HL-60 (cell line): ENCODE data around the gene C1orf21.

ENCODE experiments used
- DNase-seq, 2 experiments: peaks; one replicate each; pipeline ENCODE4 v3.0.0-alpha.2; 2010 to 2020; ENCODE audit warnings: low read depth in 1 of 2, low spot score in 1 of 2
- H3K27ac ChIP-seq: fragments of 250-450 bp; sonication (Bioruptor Pico); replicated peaks from 2 replicates; pipeline ENCODE4 v1.5.1; 2020; ENCODE audit warnings: mild to moderate bottlenecking, moderate library complexity
- H3K27me3 ChIP-seq: fragments of 250-450 bp; sonication (Bioruptor Pico); 2 replicates; pipeline ENCODE4 v1.5.1; 2021; ENCODE audit warnings: mild to moderate bottlenecking, moderate library complexity; ENCODE audit not compliant: insufficient read depth, poor library complexity, severe bottlenecking
- H3K4me3 ChIP-seq: replicated peaks from 2 replicates; pipeline ENCODE4 v1.5.1; 2011; ENCODE audit warnings: mild to moderate bottlenecking, control low read depth, low read length; ENCODE audit not compliant: insufficient read depth
- GABPA ChIP-seq: IDR thresholded peaks from 2 replicates; pipeline ENCODE4 v1.6.1; 2012; ENCODE audit warnings: low read depth
- POLR2AphosphoS5 ChIP-seq: IDR thresholded peaks from 2 replicates; pipeline ENCODE4 v1.6.1; 2012; ENCODE audit warnings: low read depth
- SPI1 ChIP-seq: IDR thresholded peaks from 2 replicates; pipeline ENCODE4 v1.6.1; 2012; ENCODE audit warnings: low read depth, mild to moderate bottlenecking, borderline replicate concordance
- TF ChIP-seq, protein P1 (sequence below): IDR thresholded peaks from one replicate; pipeline ENCODE4 v1.5.1; 2011; ENCODE audit warnings: low read length, control low read depth, inconsistent platforms; ENCODE audit not compliant: insufficient read depth
- TF ChIP-seq, protein P2 (sequence below): IDR thresholded peaks from 2 replicates; pipeline ENCODE4 v1.6.1; 2012; ENCODE audit warnings: low read depth; ENCODE audit not compliant: insufficient replicate concordance

Gene C1orf21

DNA sequence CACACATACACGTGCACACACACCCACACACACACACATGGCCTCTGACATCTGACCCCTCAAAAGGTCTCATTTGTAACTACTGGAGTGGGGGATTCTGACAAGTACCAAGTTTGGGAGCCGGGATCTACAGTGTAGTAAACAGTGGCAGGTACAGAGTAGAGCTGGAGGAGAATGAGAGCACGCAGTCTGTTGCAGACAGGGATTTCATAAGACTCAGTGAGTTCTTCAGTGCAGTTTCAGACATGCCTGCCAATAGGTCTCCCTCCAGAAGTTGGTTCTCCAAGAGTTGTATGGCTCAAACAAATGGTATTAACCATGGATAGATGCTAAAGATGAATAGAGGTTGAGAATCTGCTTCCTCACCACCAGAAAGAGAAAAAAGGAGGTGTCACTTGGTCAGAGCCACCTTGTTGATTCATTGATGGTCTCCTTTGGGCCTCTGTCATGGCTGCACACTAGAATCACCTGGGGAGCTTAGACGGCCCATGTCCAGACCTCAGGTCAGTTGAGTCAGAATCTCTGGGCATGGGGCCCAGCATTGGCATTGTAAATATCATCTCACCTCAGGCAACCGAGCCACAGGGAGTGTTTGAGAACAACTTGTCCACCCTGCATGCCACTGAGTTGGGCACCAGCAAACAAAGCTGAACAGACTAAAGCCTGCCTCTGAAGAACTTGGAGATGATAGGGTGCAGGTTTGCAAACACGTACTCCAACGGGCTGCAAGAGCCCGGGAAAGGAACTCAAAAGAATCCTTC lies 245.8 kb downstream of the C1orf21 start:
- DNase-seq, result no peak
- no peaks in the 10 kb centered on the region for H3K27me3 ChIP-seq
- no peak overlapping the region for H3K27ac ChIP-seq
- no peak overlapping the region for H3K4me3 ChIP-seq
- no peak for TF ChIP-seq SPI1
- TF ChIP-seq, protein P1, sequence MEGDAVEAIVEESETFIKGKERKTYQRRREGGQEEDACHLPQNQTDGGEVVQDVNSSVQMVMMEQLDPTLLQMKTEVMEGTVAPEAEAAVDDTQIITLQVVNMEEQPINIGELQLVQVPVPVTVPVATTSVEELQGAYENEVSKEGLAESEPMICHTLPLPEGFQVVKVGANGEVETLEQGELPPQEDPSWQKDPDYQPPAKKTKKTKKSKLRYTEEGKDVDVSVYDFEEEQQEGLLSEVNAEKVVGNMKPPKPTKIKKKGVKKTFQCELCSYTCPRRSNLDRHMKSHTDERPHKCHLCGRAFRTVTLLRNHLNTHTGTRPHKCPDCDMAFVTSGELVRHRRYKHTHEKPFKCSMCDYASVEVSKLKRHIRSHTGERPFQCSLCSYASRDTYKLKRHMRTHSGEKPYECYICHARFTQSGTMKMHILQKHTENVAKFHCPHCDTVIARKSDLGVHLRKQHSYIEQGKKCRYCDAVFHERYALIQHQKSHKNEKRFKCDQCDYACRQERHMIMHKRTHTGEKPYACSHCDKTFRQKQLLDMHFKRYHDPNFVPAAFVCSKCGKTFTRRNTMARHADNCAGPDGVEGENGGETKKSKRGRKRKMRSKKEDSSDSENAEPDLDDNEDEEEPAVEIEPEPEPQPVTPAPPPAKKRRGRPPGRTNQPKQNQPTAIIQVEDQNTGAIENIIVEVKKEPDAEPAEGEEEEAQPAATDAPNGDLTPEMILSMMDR, result no peak
- TF ChIP-seq POLR2AphosphoS5, result no peak
- TF ChIP-seq, protein P2, sequence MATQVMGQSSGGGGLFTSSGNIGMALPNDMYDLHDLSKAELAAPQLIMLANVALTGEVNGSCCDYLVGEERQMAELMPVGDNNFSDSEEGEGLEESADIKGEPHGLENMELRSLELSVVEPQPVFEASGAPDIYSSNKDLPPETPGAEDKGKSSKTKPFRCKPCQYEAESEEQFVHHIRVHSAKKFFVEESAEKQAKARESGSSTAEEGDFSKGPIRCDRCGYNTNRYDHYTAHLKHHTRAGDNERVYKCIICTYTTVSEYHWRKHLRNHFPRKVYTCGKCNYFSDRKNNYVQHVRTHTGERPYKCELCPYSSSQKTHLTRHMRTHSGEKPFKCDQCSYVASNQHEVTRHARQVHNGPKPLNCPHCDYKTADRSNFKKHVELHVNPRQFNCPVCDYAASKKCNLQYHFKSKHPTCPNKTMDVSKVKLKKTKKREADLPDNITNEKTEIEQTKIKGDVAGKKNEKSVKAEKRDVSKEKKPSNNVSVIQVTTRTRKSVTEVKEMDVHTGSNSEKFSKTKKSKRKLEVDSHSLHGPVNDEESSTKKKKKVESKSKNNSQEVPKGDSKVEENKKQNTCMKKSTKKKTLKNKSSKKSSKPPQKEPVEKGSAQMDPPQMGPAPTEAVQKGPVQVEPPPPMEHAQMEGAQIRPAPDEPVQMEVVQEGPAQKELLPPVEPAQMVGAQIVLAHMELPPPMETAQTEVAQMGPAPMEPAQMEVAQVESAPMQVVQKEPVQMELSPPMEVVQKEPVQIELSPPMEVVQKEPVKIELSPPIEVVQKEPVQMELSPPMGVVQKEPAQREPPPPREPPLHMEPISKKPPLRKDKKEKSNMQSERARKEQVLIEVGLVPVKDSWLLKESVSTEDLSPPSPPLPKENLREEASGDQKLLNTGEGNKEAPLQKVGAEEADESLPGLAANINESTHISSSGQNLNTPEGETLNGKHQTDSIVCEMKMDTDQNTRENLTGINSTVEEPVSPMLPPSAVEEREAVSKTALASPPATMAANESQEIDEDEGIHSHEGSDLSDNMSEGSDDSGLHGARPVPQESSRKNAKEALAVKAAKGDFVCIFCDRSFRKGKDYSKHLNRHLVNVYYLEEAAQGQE, result no peak
- TF ChIP-seq GABPA, result no peak

DNA sequence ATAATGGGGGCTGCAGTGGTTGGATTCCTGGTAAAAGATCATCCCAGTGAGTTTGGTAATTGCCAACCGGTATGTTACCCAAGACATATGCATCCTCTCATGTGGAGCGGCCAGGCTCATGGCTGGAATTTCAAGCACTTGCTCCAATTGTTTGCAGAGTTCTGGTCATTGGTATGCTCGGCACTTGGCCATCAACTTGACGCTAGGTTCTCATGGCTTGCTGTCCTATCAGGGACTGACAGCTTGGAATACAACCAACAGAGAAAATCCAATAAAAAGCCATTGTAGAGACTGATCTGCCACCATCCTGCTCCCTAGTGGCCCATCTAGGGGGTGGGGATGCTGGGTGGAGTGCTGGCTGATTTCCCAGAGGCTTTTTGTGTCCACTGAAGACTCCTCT lies 247.0 kb downstream of the C1orf21 start:
- H3K4me3 ChIP-seq, result no peak overlapping the region
- no peaks in the 10 kb centered on the region for H3K27me3 ChIP-seq
- DNase-seq, result no peak
- TF ChIP-seq, protein P1, result no peak
- TF ChIP-seq POLR2AphosphoS5 (no peak), SPI1 (no peak), GABPA (no peak)
- TF ChIP-seq, protein P2, result no peak
- H3K27ac ChIP-seq, result no peak overlapping the region

DNA sequence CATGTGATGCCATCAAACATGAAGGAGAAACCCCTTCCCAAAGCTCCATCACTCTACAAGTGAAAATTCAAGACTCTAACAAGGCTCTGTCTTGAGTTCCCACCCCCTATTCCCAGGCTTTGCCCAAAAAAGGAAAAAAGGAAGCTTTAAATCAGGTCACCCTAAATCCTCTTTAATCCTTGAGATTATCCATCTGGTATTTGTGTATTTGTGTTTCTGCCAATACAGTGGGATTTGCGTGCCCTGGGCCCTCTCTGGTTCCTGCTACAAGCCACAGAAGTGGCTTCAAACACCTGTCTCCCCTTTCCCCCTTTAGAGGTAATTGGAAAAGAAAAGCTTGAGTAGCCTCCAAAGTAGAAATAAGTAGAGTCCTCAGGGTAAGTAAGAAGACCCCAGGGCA lies 247.5 kb downstream of the C1orf21 start:
- no peaks in the 10 kb centered on the region for H3K27me3 ChIP-seq
- no peak for DNase-seq
- H3K4me3 ChIP-seq, result no peak overlapping the region
- no peak overlapping the region for H3K27ac ChIP-seq
- TF ChIP-seq POLR2AphosphoS5 (no peak), GABPA (no peak), SPI1 (no peak)
- TF ChIP-seq, protein P1, result no peak
- TF ChIP-seq, protein P2, result no peak
